Measurements from ENCODE around the gene LCN1. TPM values are rescaled to one million over a fixed set of nuclear protein-coding genes. Genes with fewer than 3 reads are reported as not detected.

The LCN1 gene
- total and polyA plus RNA-seq, 2 experiments from 2014 or later, result not detected

DNA sequence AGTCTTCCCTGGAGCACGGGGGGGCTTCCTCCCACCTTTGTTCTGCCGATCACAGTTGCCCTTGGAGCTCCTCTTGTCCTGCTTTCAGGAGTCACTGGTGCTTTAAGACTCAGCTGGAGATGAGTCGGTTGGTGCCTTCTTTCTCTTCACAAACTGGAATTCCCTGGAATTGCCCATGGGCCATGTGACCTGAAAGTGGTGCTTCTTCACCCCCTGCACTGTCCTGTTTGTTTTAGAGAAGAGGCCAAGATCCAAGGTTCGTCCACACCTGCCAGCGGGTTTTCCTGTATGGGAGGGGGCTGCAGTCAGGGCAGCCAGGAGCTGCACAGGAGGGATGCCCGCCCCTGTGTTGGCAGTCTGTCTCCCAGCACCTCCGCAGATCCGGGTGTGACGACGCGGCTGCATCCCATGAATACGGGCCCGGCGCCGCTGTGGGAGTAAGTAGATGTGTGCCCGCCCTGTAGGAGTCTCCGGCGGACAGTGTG lies 30.2 kb upstream of the LCN1 start:
- Histone ChIP-seq H4K20me1 (ENCODE audit: insufficient read depth) (no peaks in the 10 kb centered on the region), H3K4me2 (ENCODE audit: unreplicated experiment) (no peak overlapping the region), H3K27ac (no peak overlapping the region), H3K36me3 (ENCODE audit: low read depth) (no peaks in the 10 kb centered on the region), H3K4me1 (ENCODE audit: insufficient read depth) (no peaks in the 10 kb centered on the region), H3K27me3 (replicated peaks; ENCODE audit: insufficient read depth) (no peaks in the 10 kb centered on the region), H3F3A (ENCODE audit: insufficient read depth) (no peaks in the 10 kb centered on the region), H3K9me2 (ENCODE audit: insufficient read depth) (no peaks in the 10 kb centered on the region), H3K4me3 (no peak overlapping the region), H3K9ac (no peak overlapping the region), H3K79me2 (ENCODE audit: insufficient read depth) (no peaks in the 10 kb centered on the region), H3K9me3 (ENCODE audit: low read depth) (no peaks in the 10 kb centered on the region), H2AFZ (no peak overlapping the region)
- in situ Hi-C loops (cut with MboI), result no loop called here
- no peak for TF ChIP-seq EZH2 (IDR thresholded peaks at IDR 0.05; ENCODE audit: insufficient read depth, poor library complexity, severe bottlenecking)
- TF ChIP-seq EZH2phosphoT487 (IDR thresholded peaks at IDR 0.05; ENCODE audit: insufficient read depth, low read depth), result no peak
- DNase-seq, result no peak
- WGBS, 2 experiments (ENCODE audit: low coverage in 1 of 2, low lambda C conversion rate in 2 of 2, missing lambda C conversion rate in 2 of 2), result 75% methylated on average over 18 of the region's 18 CpGs

DNA sequence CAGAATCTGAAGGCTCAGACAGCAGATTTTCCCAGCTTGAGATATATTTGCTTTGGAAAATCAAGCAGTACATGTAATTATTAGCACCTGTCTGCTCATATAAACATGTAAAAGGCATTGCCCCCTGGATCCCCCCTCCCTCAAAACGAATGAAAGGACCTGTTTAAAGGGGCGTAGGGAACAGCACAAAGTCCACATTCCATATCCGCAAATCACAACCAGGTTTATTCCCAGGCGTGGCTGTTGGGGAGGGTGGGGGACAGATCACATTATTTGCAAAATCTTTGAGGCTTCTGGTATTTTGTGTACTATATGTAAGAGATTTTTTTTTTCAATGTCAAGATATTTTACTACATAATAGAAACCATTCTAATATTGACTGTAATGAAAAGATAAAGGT lies 29.5 kb upstream of the LCN1 start:
- no peaks in the 10 kb centered on the region for H3K79me2 ChIP-seq (ENCODE audit: insufficient read depth)
- no peaks in the 10 kb centered on the region for H3K36me3 ChIP-seq (ENCODE audit: low read depth)
- no peaks in the 10 kb centered on the region for H3K27me3 ChIP-seq (replicated peaks; ENCODE audit: insufficient read depth)
- no peak overlapping the region for H3K4me3 ChIP-seq
- no peak overlapping the region for H3K9ac ChIP-seq
- no peak for DNase-seq
- in situ Hi-C loops (cut with MboI), result no loop called here
- H2AFZ ChIP-seq, result no peak overlapping the region
- no peaks in the 10 kb centered on the region for H3K4me1 ChIP-seq (ENCODE audit: insufficient read depth)
- no peaks in the 10 kb centered on the region for H3K9me2 ChIP-seq (ENCODE audit: insufficient read depth)
- no peak overlapping the region for H3K27ac ChIP-seq
- H3K9me3 ChIP-seq (ENCODE audit: low read depth), result no peaks in the 10 kb centered on the region
- no peaks in the 10 kb centered on the region for H3F3A ChIP-seq (ENCODE audit: insufficient read depth)
- H3K4me2 ChIP-seq (ENCODE audit: unreplicated experiment), result no peak overlapping the region
- no peak for TF ChIP-seq EZH2phosphoT487 (IDR thresholded peaks at IDR 0.05; ENCODE audit: insufficient read depth, low read depth)
- no peak for TF ChIP-seq EZH2 (IDR thresholded peaks at IDR 0.05; ENCODE audit: insufficient read depth, poor library complexity, severe bottlenecking)
- WGBS, 2 experiments (ENCODE audit: low coverage in 1 of 2, low lambda C conversion rate in 2 of 2, missing lambda C conversion rate in 2 of 2), result 50 to 62% methylated on average over 4 of the region's 4 CpGs
- H4K20me1 ChIP-seq (ENCODE audit: insufficient read depth), result no peaks in the 10 kb centered on the region

DNA sequence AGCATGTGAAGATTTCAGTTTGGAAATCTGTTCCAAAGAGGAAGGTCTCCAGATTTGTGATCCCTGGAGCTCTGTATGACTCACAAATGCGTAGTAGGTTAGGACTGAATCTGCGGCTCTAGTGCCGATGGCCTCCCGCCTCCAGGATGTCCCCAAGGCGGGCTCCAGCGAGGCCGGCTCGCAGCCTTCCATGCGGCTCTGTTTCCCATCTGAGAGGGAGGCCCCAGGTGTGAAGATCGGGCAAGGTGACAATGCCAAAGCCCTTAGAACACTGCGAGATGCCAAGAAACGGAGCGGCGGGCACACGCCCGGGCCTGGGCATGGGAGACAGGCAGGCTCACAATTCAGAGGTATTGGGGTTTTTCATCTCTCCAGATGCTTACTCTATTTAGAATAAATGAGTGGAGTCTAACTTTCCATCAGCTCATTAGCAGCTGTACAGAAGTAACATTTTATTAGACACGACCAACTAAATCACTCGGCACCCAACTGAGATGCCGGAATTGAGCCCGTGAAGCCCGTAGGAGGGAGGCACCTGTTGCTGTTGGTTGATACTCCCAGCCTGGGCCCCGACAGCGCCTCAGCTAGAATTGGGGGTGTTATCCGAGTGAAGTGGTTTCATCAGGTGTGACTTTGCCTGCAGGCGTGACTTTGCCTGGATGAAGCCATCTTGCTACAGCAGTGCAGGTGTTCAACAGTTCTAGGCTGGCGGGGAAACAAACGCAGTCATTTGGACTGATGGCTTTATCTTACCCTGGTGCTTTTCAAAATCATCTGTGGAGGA lies 28.2 kb upstream of the LCN1 start:
- no peaks in the 10 kb centered on the region for H3K9me2 ChIP-seq (ENCODE audit: insufficient read depth)
- no peaks in the 10 kb centered on the region for H3K36me3 ChIP-seq (ENCODE audit: low read depth)
- no peaks in the 10 kb centered on the region for H3K79me2 ChIP-seq (ENCODE audit: insufficient read depth)
- TF ChIP-seq EZH2 (IDR thresholded peaks at IDR 0.05; ENCODE audit: insufficient read depth, poor library complexity, severe bottlenecking) (no peak), EZH2phosphoT487 (IDR thresholded peaks at IDR 0.05; ENCODE audit: insufficient read depth, low read depth) (no peak)
- H3K9me3 ChIP-seq (ENCODE audit: low read depth), result no peaks in the 10 kb centered on the region
- H4K20me1 ChIP-seq (ENCODE audit: insufficient read depth), result no peaks in the 10 kb centered on the region
- H3F3A ChIP-seq (ENCODE audit: insufficient read depth), result no peaks in the 10 kb centered on the region
- WGBS, 2 experiments (ENCODE audit: low coverage in 1 of 2, low lambda C conversion rate in 2 of 2, missing lambda C conversion rate in 2 of 2), result 85% methylated on average over 27 of the region's 27 CpGs
- no peaks in the 10 kb centered on the region for H3K27me3 ChIP-seq (replicated peaks; ENCODE audit: insufficient read depth)
- no peak overlapping the region for H3K9ac ChIP-seq
- no peak for DNase-seq
- H2AFZ ChIP-seq, result no peak overlapping the region
- in situ Hi-C loops (cut with MboI), result no loop called here
- H3K4me2 ChIP-seq (ENCODE audit: unreplicated experiment), result no peak overlapping the region
- no peak overlapping the region for H3K4me3 ChIP-seq
- no peaks in the 10 kb centered on the region for H3K4me1 ChIP-seq (ENCODE audit: insufficient read depth)
- no peak overlapping the region for H3K27ac ChIP-seq

DNA sequence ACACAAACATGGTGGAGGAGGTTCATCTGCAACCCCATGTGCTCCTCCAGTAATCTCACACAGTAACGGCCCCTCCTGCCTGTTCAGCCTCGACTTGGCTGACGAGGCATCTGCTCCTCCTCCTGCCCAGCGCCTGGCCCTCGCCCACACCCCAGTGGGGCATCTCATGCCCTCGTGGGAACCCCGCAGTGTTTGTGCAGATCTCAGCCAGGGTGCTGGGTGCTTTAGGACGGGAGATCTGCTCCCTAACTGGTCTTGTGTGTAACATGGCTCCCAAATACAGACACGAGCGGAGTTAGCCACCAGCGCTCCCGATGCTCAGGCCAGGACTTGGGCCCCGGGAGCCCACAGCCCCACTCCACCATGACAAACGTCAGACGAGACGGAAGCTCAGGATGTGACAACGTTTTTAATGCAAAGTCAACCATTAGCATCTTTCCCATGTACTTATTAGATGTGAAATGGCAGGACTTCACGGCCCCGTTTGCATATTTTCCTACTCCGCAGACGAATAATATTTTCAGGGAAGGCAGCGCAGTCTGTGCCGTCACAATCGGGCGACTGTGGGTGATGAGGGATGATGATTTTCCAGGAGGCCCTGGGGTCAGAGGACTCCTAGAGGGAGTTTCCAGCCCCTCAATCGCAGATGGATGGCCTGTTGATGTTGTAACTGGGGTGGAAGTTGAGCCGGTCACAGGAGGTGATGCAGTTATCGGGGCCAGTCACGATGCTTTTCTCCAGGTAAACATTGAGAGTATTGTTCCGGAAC lies 26.3 kb upstream of the LCN1 start:
- no peaks in the 10 kb centered on the region for H3K4me1 ChIP-seq (ENCODE audit: insufficient read depth)
- no peaks in the 10 kb centered on the region for H4K20me1 ChIP-seq (ENCODE audit: insufficient read depth)
- no peaks in the 10 kb centered on the region for H3F3A ChIP-seq (ENCODE audit: insufficient read depth)
- no peaks in the 10 kb centered on the region for H3K79me2 ChIP-seq (ENCODE audit: insufficient read depth)
- no peaks in the 10 kb centered on the region for H3K27me3 ChIP-seq (replicated peaks; ENCODE audit: insufficient read depth)
- H3K27ac ChIP-seq, result no peak overlapping the region
- 86 to 87% methylated on average over 30 of the region's 30 CpGs for WGBS, 2 experiments (ENCODE audit: low coverage in 1 of 2, low lambda C conversion rate in 2 of 2, missing lambda C conversion rate in 2 of 2)
- H3K9me3 ChIP-seq (ENCODE audit: low read depth), result no peaks in the 10 kb centered on the region
- TF ChIP-seq EZH2 (IDR thresholded peaks at IDR 0.05; ENCODE audit: insufficient read depth, poor library complexity, severe bottlenecking), result no peak
- no peak for TF ChIP-seq EZH2phosphoT487 (IDR thresholded peaks at IDR 0.05; ENCODE audit: insufficient read depth, low read depth)
- in situ Hi-C loops (cut with MboI), result no loop called here
- H3K36me3 ChIP-seq (ENCODE audit: low read depth), result no peaks in the 10 kb centered on the region
- H3K9me2 ChIP-seq (ENCODE audit: insufficient read depth), result no peaks in the 10 kb centered on the region
- H3K4me2 ChIP-seq (ENCODE audit: unreplicated experiment), result no peak overlapping the region
- DNase-seq, result no peak
- H3K9ac ChIP-seq, result no peak overlapping the region
- H3K4me3 ChIP-seq, result no peak overlapping the region
- H2AFZ ChIP-seq, result no peak overlapping the region

Data from GM23248 (cell line).